A673 (cell line): ENCODE measurements around the gene SSC4D.

ENCODE experiments used
- EZH2 ChIP-seq: fragments of 200-600 bp; sonication (generic); IDR thresholded peaks from 2 replicates; pipeline ENCODE4 v1.6.1; 2017; ENCODE audit warnings: borderline replicate concordance, low read depth, mild to moderate bottlenecking, mixed read lengths, antibody characterized with exemption, low read length; ENCODE audit not compliant: poor library complexity, severe bottlenecking
- TF ChIP-seq, protein P1 (sequence below): fragments of 300-800, 200-600 bp; sonication (generic); conservative IDR thresholded peaks from 2 replicates; pipeline ENCODE4 v1.5.1; 2017; ENCODE audit warnings: low read depth, mild to moderate bottlenecking, antibody characterized with exemption, low read length, moderate library complexity, mixed read lengths

DNA sequence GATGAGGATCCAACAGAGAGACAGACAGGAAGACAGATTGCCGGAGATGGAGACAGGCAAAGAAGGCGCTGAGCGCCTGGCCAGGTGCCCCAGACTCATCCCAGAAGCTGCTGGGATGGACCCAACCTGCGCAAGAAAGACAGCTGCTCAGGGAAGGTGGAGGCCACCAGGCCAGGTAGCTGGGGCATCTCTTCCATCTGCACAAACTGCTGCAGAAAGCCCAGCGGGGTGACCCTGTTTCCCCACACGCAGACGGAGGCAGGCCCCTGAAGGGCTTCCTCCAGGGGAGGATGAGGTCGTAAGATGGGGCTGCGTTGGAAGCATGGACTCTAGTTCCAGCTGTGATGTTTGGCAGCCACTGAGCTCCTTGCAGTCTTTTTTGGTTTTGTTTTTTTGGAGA lies 34.2 kb downstream of the SSC4D start:
- TF ChIP-seq, protein P1, sequence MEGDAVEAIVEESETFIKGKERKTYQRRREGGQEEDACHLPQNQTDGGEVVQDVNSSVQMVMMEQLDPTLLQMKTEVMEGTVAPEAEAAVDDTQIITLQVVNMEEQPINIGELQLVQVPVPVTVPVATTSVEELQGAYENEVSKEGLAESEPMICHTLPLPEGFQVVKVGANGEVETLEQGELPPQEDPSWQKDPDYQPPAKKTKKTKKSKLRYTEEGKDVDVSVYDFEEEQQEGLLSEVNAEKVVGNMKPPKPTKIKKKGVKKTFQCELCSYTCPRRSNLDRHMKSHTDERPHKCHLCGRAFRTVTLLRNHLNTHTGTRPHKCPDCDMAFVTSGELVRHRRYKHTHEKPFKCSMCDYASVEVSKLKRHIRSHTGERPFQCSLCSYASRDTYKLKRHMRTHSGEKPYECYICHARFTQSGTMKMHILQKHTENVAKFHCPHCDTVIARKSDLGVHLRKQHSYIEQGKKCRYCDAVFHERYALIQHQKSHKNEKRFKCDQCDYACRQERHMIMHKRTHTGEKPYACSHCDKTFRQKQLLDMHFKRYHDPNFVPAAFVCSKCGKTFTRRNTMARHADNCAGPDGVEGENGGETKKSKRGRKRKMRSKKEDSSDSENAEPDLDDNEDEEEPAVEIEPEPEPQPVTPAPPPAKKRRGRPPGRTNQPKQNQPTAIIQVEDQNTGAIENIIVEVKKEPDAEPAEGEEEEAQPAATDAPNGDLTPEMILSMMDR = no peak
- no peak for TF ChIP-seq EZH2
